ENCODE measurements around the gene EPB42.

EPB42 gene

GRCh38 chr15:43220991-43221403 is at the start of gene EPB42:
TSS of gene EPB42 (minus strand) at chr15:43221018. CDS start at chr15:43220825, 193 bp downstream.
- no peak for DNase-seq (ENCODE audit: low read depth in 4 of 4, low spot score in 1 of 4)

- no peak for DNase-seq (ENCODE audit: low read depth in 4 of 4, low spot score in 1 of 4)
These were observed 49.4 kb upstream of the EPB42 start for GRCh38 chr15:43270113-43270665.

GRCh38 chr15:43268111-43269105 is 47.6 kb upstream of the EPB42 start:
- DNase-seq (ENCODE audit: low read depth in 4 of 4, low spot score in 1 of 4) = no peak

- no peak for DNase-seq (ENCODE audit: low read depth in 4 of 4, low spot score in 1 of 4)
These were observed 46.6 kb upstream of the EPB42 start for GRCh38 chr15:43267439-43267838.

GRCh38 chr15:43266834-43267233 is 46.0 kb upstream of the EPB42 start, which contains the start of gene TGM5:
TSS of gene TGM5 (minus strand) at chr15:43266928. CDS start at chr15:43266849, 79 bp downstream.
- DNase-seq (ENCODE audit: low read depth in 4 of 4, low spot score in 1 of 4) = no peak

- DNase-seq (ENCODE audit: low read depth in 4 of 4, low spot score in 1 of 4) = no peak
These were observed 45.6 kb upstream of the EPB42 start for GRCh38 chr15:43266386-43266785.

- no peak for DNase-seq (ENCODE audit: low read depth in 4 of 4, low spot score in 1 of 4)
These were observed 39.3 kb upstream of the EPB42 start for GRCh38 chr15:43260011-43260615.

GRCh38 chr15:43258781-43259180 is 38.0 kb upstream of the EPB42 start:
- no peak for DNase-seq (ENCODE audit: low read depth in 4 of 4, low spot score in 1 of 4)

- no peak for DNase-seq (ENCODE audit: low read depth in 4 of 4, low spot score in 1 of 4)
These were observed 35.5 kb upstream of the EPB42 start for GRCh38 chr15:43256341-43256740.

- no peak for DNase-seq (ENCODE audit: low read depth in 4 of 4, low spot score in 1 of 4)
These were observed 34.6 kb upstream of the EPB42 start for GRCh38 chr15:43255376-43255775.

- DNase-seq (ENCODE audit: low read depth in 4 of 4, low spot score in 1 of 4) = peak in 1 of 4 experiments; percentile 17
These were observed 32.9 kb upstream of the EPB42 start for GRCh38 chr15:43253431-43254403.

GRCh38 chr15:43251871-43252250 is 31.0 kb upstream of the EPB42 start:
- DNase-seq (ENCODE audit: low read depth in 4 of 4, low spot score in 1 of 4) = no peak

- no peak for DNase-seq (ENCODE audit: low read depth in 4 of 4, low spot score in 1 of 4)
These were observed 30.5 kb upstream of the EPB42 start for GRCh38 chr15:43251185-43251870.

GRCh38 chr15:43250785-43251184 is 30.0 kb upstream of the EPB42 start:
- DNase-seq (ENCODE audit: low read depth in 4 of 4, low spot score in 1 of 4) = no peak

GRCh38 chr15:43249699-43250203 is 28.9 kb upstream of the EPB42 start:
- DNase-seq (ENCODE audit: low read depth in 4 of 4, low spot score in 1 of 4) = no peak

- DNase-seq (ENCODE audit: low read depth in 4 of 4, low spot score in 1 of 4) = no peak
These were observed 28.4 kb upstream of the EPB42 start for GRCh38 chr15:43249236-43249635.

- DNase-seq (ENCODE audit: low read depth in 4 of 4, low spot score in 1 of 4) = no peak
These were observed 25.5 kb upstream of the EPB42 start for GRCh38 chr15:43246261-43246774.

- no peak for DNase-seq (ENCODE audit: low read depth in 4 of 4, low spot score in 1 of 4)
These were observed 23.3 kb upstream of the EPB42 start for GRCh38 chr15:43244092-43244491.

- no peak for DNase-seq (ENCODE audit: low read depth in 4 of 4, low spot score in 1 of 4)
These were observed 22.3 kb upstream of the EPB42 start for GRCh38 chr15:43243020-43243645.
